ENCODE measurements around the gene MED22.
A peak's percentile ranks its signal among the peaks of the same experiment; 100 is the strongest.

MED22 gene

GRCh38 chr9:133360400-133361393, 12.8 kb upstream of the MED22 start:
- TF ChIP-seq ZFX (IDR thresholded peaks at IDR 0.05; ENCODE audit: borderline replicate concordance) = no peak
- H3K27ac ChIP-seq = 0 out of 2 replicates have a peak overlapping the region, but pooled peaks have one; percentile 18

- no peak overlapping the region for H3K27ac ChIP-seq
- TF ChIP-seq CTCF (IDR thresholded peaks at IDR 0.05) (0 out of 2 replicates have a peak, but pooled peaks have one; percentile 18), ZFX (IDR thresholded peaks at IDR 0.05; ENCODE audit: borderline replicate concordance) (no peak)
Measured at GRCh38 chr9:133359399-133360175, 11.7 kb upstream of the MED22 start.

GRCh38 chr9:133357656-133358055, 9.7 kb upstream of the MED22 start:
- TF ChIP-seq CTCF (IDR thresholded peaks at IDR 0.05) = no peak
- TF ChIP-seq ZFX (IDR thresholded peaks at IDR 0.05; ENCODE audit: borderline replicate concordance) = no peak
- H3K27ac ChIP-seq = peak overlapping the region; percentile 71

GRCh38 chr9:133356391-133357091, 8.6 kb upstream of the MED22 start, which contains the start of the genes SURF1 and SURF2:
Gene SURF1, minus strand, starts transcription at chr9:133356487. Its CDS starts 34 bp downstream, at chr9:133356453.
Gene SURF2, plus strand, starts transcription at chr9:133356550. Its CDS starts 43 bp downstream, at chr9:133356593.
- H3K27ac ChIP-seq = peak within 1 kb of the TSS; percentile 71
- TF ChIP-seq CTCF (IDR thresholded peaks at IDR 0.05) (peak; percentile 35), ZFX (IDR thresholded peaks at IDR 0.05; ENCODE audit: borderline replicate concordance) (no peak)

- peak overlapping the region; percentile 71 for H3K27ac ChIP-seq
Measured at GRCh38 chr9:133355881-133356357, 8.0 kb upstream of the MED22 start.

GRCh38 chr9:133354766-133355165, 6.8 kb upstream of the MED22 start:
- H3K27ac ChIP-seq = peak overlapping the region; percentile 71; the same call in 1 of the 2 replicates

More at GRCh38 chr9:133355881-133356357, 8.0 kb upstream of the MED22 start:
- TF ChIP-seq ZFX (IDR thresholded peaks at IDR 0.05; ENCODE audit: borderline replicate concordance) (no peak), CTCF (IDR thresholded peaks at IDR 0.05) (no peak)

More at GRCh38 chr9:133354766-133355165, 6.8 kb upstream of the MED22 start:
- TF ChIP-seq CTCF (IDR thresholded peaks at IDR 0.05) = no peak
- TF ChIP-seq ZFX (IDR thresholded peaks at IDR 0.05; ENCODE audit: borderline replicate concordance) = no peak

All from 22Rv1 (cell line).